SU-DHL-6 (cell line): ENCODE results near the gene CCDC116.

Experiments used
- H2AFZ ChIP-seq: fragments of 200-600 bp; sonication (generic); 2 replicates; pipeline ENCODE4 v1.6.1; 2014; ENCODE audit warnings: low read depth, mild to moderate bottlenecking, moderate library complexity, mixed read lengths, antibody characterized with exemption, low read length; ENCODE audit not compliant: severe bottlenecking
- H3F3A ChIP-seq: fragments of 200-600 bp; shearing (Covaris generic); 2 replicates; pipeline ENCODE4 v1.6.0; 2016; ENCODE audit warnings: antibody characterized with exemption, mild to moderate bottlenecking; ENCODE audit not compliant: insufficient read depth
- H3K27ac ChIP-seq: fragments of 200-600 bp; sonication (generic); 2 replicates; pipeline ENCODE4 v1.5.1; 2016; ENCODE audit warnings: low read depth, mild to moderate bottlenecking, low read length, moderate library complexity, mixed read lengths
- H3K27me3 ChIP-seq: fragments of 200-600 bp; sonication (generic), shearing (Covaris generic); 2 replicates; pipeline ENCODE4 v1.6.0; 2014; ENCODE audit warnings: mild to moderate bottlenecking, low read length
- H3K36me3 ChIP-seq: fragments of 200-600 bp; sonication (generic); 2 replicates; pipeline ENCODE4 v1.6.1; 2014; ENCODE audit warnings: mild to moderate bottlenecking, low read length, mixed read lengths
- H3K4me2 ChIP-seq: fragments of 300-600, 200-600 bp; shearing (Covaris generic), sonication (generic); 2 replicates; pipeline ENCODE4 v1.6.0; 2014; ENCODE audit warnings: low read length, low read depth, mild to moderate bottlenecking; ENCODE audit not compliant: poor library complexity, severe bottlenecking
- H3K4me3 ChIP-seq: fragments of 200-600 bp; sonication (generic); 2 replicates; pipeline ENCODE4 v1.5.1; 2014; ENCODE audit warnings: antibody characterized with exemption, low read length, mild to moderate bottlenecking, mixed read lengths; ENCODE audit not compliant: insufficient read depth, poor library complexity, severe bottlenecking
- H3K79me2 ChIP-seq: fragments of 200-600 bp; sonication (generic); 2 replicates; pipeline ENCODE4 v1.6.1; 2014; ENCODE audit warnings: mild to moderate bottlenecking, low read length, moderate library complexity; ENCODE audit not compliant: insufficient read depth
- H3K9ac ChIP-seq: fragments of 200-600 bp; sonication (generic); 2 replicates; pipeline ENCODE4 v1.7.0; 2014; ENCODE audit warnings: mild to moderate bottlenecking, low read length
- H3K9me2 ChIP-seq: fragments of 200-600 bp; sonication (generic); replicated peaks from 2 replicates; pipeline ENCODE4 v1.6.1; 2014; ENCODE audit warnings: low read length; ENCODE audit not compliant: insufficient read depth
- H3K9me3 ChIP-seq: fragments of 200-600 bp; sonication (generic); 2 replicates; pipeline ENCODE4 v1.6.1; 2014; ENCODE audit warnings: low read length, mixed read lengths; ENCODE audit not compliant: insufficient read depth
- H4K20me1 ChIP-seq: fragments of 200-600 bp; sonication (generic); 2 replicates; pipeline ENCODE4 v1.6.1; 2014; ENCODE audit warnings: low read depth, mild to moderate bottlenecking, antibody characterized with exemption, low read length, moderate library complexity, mixed read lengths
- CTCF ChIP-seq: fragments of 200-600 bp; sonication (generic); IDR thresholded peaks from one replicate; pipeline ENCODE4 v1.5.1; 2017; ENCODE audit warnings: antibody characterized with exemption, mild to moderate bottlenecking, low read length, moderate library complexity; ENCODE audit not compliant: insufficient read depth, poor library complexity, severe bottlenecking
- EZH2phosphoT487 ChIP-seq: fragments of 200-600 bp; sonication (generic), shearing (Covaris generic); conservative IDR thresholded peaks from 2 replicates; pipeline ENCODE4 v1.6.1; 2018; ENCODE audit warnings: mild to moderate bottlenecking, antibody characterized with exemption, low read length, moderate library complexity, mixed read lengths

Gene CCDC116

GRCh38 chr22:21632237-21632895 lies at the start of gene CCDC116:
TSS of gene CCDC116 (plus strand) at chr22:21632760. CDS start at chr22:21633182, 422 bp downstream.
- Histone ChIP-seq H3K79me2 (peaks cover 12% of the 10 kb centered on the region; the same call in 1 of the 2 replicates), H3K9me3 (no peaks in the 10 kb centered on the region), H3K9me2 (no peaks in the 10 kb centered on the region), H2AFZ (no peak within 1 kb of the TSS), H3K4me2 (no peak within 1 kb of the TSS), H4K20me1 (no peaks in the 10 kb centered on the region), H3K36me3 (no peaks in the 10 kb centered on the region), H3K27ac (no peak within 1 kb of the TSS), H3K27me3 (no peaks in the 10 kb centered on the region), H3F3A (no peaks in the 10 kb centered on the region), H3K4me3 (no peak within 1 kb of the TSS), H3K9ac (no peak within 1 kb of the TSS)
- TF ChIP-seq EZH2phosphoT487 (no peak), CTCF (no peak)

GRCh38 chr22:21582801-21583740 lies 49.5 kb upstream of the CCDC116 start:
- Histone ChIP-seq H3K36me3 (no peaks in the 10 kb centered on the region), H2AFZ (no peak overlapping the region), H3K4me2 (no peak overlapping the region), H3K27ac (no peak overlapping the region), H3F3A (peaks cover 8% of the 10 kb centered on the region; the same call in 1 of the 2 replicates), H3K79me2 (peaks cover 82% of the 10 kb centered on the region), H3K27me3 (no peaks in the 10 kb centered on the region), H4K20me1 (no peaks in the 10 kb centered on the region), H3K9ac (no peak overlapping the region), H3K9me2 (no peaks in the 10 kb centered on the region), H3K4me3 (no peak overlapping the region), H3K9me3 (no peaks in the 10 kb centered on the region)
- TF ChIP-seq EZH2phosphoT487 (no peak), CTCF (no peak)

- no peak overlapping the region for H3K4me2 ChIP-seq
- H3F3A ChIP-seq = peaks cover 10% of the 10 kb centered on the region; the same call in 1 of the 2 replicates
- H3K36me3 ChIP-seq = no peaks in the 10 kb centered on the region
- peaks cover 76% of the 10 kb centered on the region for H3K79me2 ChIP-seq
- no peak overlapping the region for H2AFZ ChIP-seq
- H3K27me3 ChIP-seq = no peaks in the 10 kb centered on the region
- H3K9me2 ChIP-seq = no peaks in the 10 kb centered on the region
- H3K27ac ChIP-seq = no peak overlapping the region
- no peaks in the 10 kb centered on the region for H3K9me3 ChIP-seq
- no peak overlapping the region for H3K9ac ChIP-seq
- no peak overlapping the region for H3K4me3 ChIP-seq
- H4K20me1 ChIP-seq = no peaks in the 10 kb centered on the region
- TF ChIP-seq EZH2phosphoT487 (no peak), CTCF (no peak)
These were observed 47.2 kb upstream of the CCDC116 start for GRCh38 chr22:21585389-21585788.
